IPS-15b (cell line): ENCODE data around the gene CCDC186.
"Not testable (repeated sequence)": the region's sequence is repeated elsewhere in the genome, so short reads cannot be mapped to it uniquely, and the experiment has no call there.

Source experiments
- H3K27me3 ChIP-seq: one replicate; pipeline ENCODE4 v1.6.1; 2013; ENCODE audit warnings: low read length; ENCODE audit not compliant: control insufficient read depth, insufficient read depth
- H3K36me3 ChIP-seq: one replicate; pipeline ENCODE4 v1.6.1; 2013; ENCODE audit warnings: low read length; ENCODE audit not compliant: control insufficient read depth, insufficient read depth
- H3K4me1 ChIP-seq: one replicate; pipeline ENCODE4 v1.6.1; 2013; ENCODE audit warnings: mild to moderate bottlenecking, low read length; ENCODE audit not compliant: control insufficient read depth, insufficient read depth
- H3K4me3 ChIP-seq: one replicate; pipeline ENCODE4 v1.5.1; 2013; ENCODE audit warnings: low read depth, low read length
- H3K9ac ChIP-seq: one replicate; pipeline ENCODE4 v1.6.1; 2013; ENCODE audit warnings: low read depth, mild to moderate bottlenecking, low read length
- H3K9me3 ChIP-seq: one replicate; pipeline ENCODE4 v1.6.1; 2013; ENCODE audit warnings: mild to moderate bottlenecking, low read length; ENCODE audit not compliant: control insufficient read depth, insufficient read depth

Gene CCDC186

DNA sequence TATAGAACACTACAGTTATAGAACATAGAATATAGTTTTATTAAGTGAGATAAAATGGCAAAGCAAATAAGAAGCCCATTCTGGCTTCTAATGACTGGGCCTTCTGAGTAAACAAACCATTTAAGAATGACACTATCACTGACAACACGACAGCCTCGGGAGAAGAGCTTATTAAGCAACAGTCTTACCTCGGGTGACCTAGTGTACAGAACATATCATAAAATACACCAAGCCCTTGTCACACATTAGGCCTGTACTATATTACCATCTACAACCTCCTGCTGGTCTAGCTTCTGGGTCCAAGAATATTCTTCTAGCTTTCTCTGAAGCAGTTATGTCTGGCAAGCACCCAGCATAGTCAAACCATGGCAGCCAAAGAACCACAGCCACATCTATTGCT lies 32.0 kb downstream of the CCDC186 start:
- peaks cover under 1% of the 10 kb centered on the region for H3K36me3 ChIP-seq

DNA sequence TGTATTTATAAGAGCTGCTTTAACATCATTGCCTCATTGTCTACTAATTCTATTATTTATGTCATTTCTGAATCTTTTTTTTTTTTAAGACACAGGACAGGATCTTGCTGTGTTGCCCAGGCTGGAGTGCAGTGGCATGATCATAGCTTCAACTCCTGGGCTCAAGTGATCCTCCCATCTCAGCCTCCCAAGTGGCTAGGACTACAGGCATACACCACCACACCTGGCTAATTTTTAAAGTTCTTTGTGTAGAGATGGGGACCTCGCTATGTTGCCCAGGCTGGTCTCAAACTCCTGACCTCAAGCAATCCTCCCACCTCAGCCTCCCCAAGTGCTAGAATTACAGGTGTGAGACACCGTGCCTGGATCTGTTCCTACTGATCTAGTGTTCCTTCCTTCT lies 33.2 kb downstream of the CCDC186 start:
- H3K36me3 ChIP-seq, H3K4me3 ChIP-seq: not testable (repeated sequence)

More for the DNA sequence above, 32.0 kb downstream of the CCDC186 start:
- H3K27me3 ChIP-seq: no peaks in the 10 kb centered on the region
- no peak overlapping the region for H3K9ac ChIP-seq
- no peaks in the 10 kb centered on the region for H3K4me1 ChIP-seq
- H3K9me3 ChIP-seq: no peaks in the 10 kb centered on the region
- H3K4me3 ChIP-seq: no peak overlapping the region

DNA sequence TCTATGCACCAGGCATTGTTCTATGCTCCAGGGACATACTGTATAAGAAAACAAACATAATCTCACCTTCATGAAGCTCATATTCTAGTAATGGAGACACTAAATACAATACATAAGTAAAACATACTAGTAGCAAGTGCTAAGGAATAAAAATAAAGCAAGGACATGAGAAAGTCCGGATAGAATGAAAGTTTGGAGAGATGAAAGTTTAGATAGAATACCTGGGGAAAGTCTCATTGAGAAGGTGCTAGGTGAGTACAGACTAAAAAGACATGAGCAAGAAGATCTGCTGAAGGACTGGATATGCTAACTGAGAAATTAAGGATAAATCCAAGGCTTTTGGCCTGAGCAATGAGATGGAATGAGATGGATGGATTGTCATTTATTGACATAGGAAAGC lies 34.0 kb downstream of the CCDC186 start:
- Histone ChIP-seq H3K9me3 (no peaks in the 10 kb centered on the region), H3K36me3 (peaks cover 4% of the 10 kb centered on the region), H3K4me1 (no peaks in the 10 kb centered on the region), H3K4me3 (no peak overlapping the region), H3K9ac (no peak overlapping the region), H3K27me3 (no peaks in the 10 kb centered on the region)

More for the DNA sequence above, 33.2 kb downstream of the CCDC186 start:
- H3K27me3 ChIP-seq, H3K9ac ChIP-seq, H3K9me3 ChIP-seq, H3K4me1 ChIP-seq: not testable (repeated sequence)

DNA sequence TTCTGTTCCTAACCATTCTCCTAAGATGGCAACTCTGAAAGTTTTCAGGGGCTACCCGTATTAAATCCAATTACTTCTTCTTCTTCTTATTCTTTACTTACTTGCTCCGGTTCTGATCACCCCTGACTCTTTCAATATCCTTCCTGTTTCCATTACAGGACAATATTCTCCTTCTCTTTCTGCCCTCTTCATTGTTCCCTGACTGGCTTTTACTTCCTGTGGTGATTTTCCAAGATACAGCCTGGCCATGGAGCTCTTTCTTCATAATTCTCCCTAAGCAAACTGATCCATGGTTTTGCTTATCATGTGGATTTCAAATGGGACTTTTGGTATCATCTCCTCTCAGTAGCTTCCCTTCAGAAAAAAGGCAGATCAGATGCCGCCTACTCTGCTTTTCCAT lies 35.4 kb downstream of the CCDC186 start:
- Histone ChIP-seq H3K27me3 (no peaks in the 10 kb centered on the region), H3K9me3 (no peaks in the 10 kb centered on the region), H3K4me3 (no peak overlapping the region), H3K36me3 (peaks cover 4% of the 10 kb centered on the region), H3K9ac (no peak overlapping the region), H3K4me1 (no peaks in the 10 kb centered on the region)

DNA sequence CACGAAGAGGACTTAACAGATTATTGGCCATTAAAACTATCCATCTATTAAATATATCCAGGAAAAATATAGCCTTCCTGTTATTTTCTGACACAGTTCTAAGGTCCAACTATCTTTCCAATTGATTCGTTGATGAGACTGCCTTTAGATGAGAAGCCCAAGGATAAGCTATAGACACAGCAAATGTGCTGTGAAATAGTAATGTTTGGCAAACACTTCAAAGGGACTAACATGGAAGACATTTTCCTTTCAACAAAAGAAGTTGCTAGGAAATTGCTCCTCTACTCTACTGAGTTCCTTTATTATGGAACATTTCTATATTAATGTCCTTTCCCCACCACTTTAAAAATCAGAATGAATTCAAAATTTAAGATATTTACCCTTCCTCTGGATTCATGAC lies 38.5 kb downstream of the CCDC186 start:
- Histone ChIP-seq H3K27me3 (no peaks in the 10 kb centered on the region), H3K4me1 (no peaks in the 10 kb centered on the region), H3K9ac (no peak overlapping the region), H3K36me3 (peaks cover 6% of the 10 kb centered on the region), H3K9me3 (no peaks in the 10 kb centered on the region), H3K4me3 (no peak overlapping the region)

DNA sequence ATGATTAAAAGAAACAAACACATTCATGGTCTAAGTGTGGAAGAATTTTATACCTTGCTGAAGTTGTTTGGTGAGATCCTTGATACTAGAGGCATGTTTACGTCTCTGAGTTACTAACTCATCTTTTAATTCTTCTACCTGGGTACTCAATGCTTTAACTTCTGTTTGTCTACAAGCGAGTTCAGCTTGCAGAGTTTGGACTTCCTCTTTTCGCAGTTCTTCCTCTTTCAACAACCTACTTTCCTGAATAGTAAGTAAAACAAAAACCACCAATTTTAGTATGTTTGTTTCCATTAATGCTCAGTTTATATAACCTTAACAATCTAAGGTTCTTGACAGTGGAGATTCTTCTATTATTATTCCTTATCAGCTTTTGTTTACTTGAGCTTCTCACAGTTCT lies 42.9 kb downstream of the CCDC186 start:
- Histone ChIP-seq H3K9ac (no peak overlapping the region), H3K4me1 (no peaks in the 10 kb centered on the region), H3K27me3 (no peaks in the 10 kb centered on the region), H3K36me3 (peaks cover 2% of the 10 kb centered on the region), H3K9me3 (no peaks in the 10 kb centered on the region), H3K4me3 (no peak overlapping the region)

DNA sequence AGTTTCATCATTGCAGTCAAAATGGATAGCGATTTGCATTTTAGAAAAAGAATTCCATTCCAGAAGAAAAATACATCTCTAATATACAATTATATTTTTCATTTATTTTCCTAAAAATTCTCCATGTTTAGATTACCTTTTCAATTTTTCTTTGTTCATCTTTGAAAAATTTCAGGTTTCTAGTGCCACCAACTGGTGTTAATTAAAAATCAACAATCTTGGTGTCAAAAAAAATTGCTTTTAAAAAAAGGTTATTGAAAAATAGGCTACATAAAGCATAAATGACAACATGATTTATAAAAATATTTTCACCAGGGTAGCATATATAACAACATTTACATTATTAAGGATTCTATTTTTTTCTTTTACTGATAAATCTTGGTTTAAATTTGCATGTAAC lies 53.0 kb downstream of the CCDC186 start:
- Histone ChIP-seq H3K4me1 (no peaks in the 10 kb centered on the region), H3K9me3 (no peaks in the 10 kb centered on the region), H3K27me3 (no peaks in the 10 kb centered on the region), H3K36me3 (no peaks in the 10 kb centered on the region), H3K4me3 (no peak overlapping the region), H3K9ac (no peak overlapping the region)

DNA sequence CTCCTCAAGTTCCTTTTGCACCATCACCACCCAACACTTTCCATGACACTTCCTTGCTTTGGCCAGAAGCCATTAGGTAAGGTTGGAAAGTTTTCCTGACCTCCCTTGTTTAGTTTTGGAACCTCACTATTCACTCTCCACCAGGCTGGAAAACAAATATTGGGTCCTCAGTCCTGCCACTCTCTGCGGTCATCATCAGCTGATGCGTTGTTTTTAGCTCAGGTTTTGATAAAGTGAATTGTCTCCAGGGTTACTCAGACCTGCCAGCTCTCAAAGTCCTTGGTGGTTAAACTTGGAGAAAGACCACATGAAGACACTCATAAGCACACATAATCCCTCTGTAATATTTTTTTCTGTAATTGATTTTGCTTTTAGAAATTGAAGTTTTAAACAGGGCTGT lies 55.5 kb downstream of the CCDC186 start:
- Histone ChIP-seq H3K9ac (no peak overlapping the region), H3K4me1 (no peaks in the 10 kb centered on the region), H3K4me3 (no peak overlapping the region), H3K9me3 (no peaks in the 10 kb centered on the region), H3K27me3 (no peaks in the 10 kb centered on the region), H3K36me3 (no peaks in the 10 kb centered on the region)

DNA sequence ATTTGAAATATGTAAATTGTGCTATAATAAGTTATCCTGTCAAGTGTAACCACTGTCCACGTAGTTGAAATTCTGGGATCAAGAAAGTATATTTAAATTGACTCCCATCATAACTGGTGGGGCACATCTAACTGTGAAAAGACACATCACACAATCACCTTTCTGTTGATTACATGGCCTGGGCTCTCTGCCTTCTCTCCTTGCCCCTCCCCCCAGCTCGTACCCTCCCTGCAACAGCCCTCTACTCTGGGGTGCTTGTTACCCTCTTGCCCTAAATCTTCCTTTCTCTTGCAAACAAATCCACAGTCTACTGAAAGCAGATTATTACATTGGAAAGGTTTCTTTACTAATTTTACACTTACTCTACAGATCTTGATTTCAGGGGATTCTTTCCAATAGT lies 56.3 kb downstream of the CCDC186 start:
- H3K9ac ChIP-seq: no peak overlapping the region
- no peaks in the 10 kb centered on the region for H3K4me1 ChIP-seq
- no peaks in the 10 kb centered on the region for H3K9me3 ChIP-seq
- no peaks in the 10 kb centered on the region for H3K27me3 ChIP-seq
- H3K36me3 ChIP-seq: no peaks in the 10 kb centered on the region
- no peak overlapping the region for H3K4me3 ChIP-seq

DNA sequence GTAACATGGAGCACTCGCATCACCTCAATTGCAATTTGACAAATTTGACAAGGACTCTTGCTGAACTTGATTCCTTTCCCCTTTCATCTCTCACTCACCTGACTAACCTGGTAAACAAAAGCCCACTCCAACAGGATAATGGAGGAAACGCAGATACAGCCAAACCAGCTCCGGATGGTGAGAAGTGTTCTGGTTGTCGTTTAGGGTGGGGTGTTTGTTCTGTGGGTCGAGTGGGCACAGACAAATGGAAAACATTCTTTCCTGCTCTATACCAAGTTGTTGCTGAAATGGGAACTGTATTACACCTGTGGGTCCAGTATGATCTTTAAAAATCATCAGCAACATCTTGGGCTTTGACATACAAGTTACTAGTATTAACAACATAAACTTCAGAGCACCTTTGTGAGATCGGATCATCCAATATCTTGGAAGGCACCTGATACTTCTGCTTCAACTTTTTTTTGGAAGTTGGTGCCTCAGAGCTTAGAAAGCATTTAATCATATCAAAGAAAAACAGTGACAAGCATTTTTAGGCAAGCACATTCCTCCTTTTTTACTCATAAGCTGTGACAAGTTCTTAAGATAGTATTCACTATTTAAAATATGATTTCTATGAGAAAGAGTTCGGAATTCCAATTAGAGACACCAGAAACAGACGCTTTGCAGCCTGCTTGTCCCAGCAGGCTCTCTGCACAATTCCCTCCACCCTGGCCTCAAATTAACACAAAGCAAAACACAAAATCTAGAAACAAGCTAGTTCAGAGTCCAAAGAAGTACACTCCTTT lies 58.1 kb downstream of the CCDC186 start:
- Histone ChIP-seq H3K9me3 (no peaks in the 10 kb centered on the region), H3K27me3 (no peaks in the 10 kb centered on the region), H3K4me3 (no peak overlapping the region), H3K36me3 (no peaks in the 10 kb centered on the region), H3K9ac (no peak overlapping the region), H3K4me1 (no peaks in the 10 kb centered on the region)

DNA sequence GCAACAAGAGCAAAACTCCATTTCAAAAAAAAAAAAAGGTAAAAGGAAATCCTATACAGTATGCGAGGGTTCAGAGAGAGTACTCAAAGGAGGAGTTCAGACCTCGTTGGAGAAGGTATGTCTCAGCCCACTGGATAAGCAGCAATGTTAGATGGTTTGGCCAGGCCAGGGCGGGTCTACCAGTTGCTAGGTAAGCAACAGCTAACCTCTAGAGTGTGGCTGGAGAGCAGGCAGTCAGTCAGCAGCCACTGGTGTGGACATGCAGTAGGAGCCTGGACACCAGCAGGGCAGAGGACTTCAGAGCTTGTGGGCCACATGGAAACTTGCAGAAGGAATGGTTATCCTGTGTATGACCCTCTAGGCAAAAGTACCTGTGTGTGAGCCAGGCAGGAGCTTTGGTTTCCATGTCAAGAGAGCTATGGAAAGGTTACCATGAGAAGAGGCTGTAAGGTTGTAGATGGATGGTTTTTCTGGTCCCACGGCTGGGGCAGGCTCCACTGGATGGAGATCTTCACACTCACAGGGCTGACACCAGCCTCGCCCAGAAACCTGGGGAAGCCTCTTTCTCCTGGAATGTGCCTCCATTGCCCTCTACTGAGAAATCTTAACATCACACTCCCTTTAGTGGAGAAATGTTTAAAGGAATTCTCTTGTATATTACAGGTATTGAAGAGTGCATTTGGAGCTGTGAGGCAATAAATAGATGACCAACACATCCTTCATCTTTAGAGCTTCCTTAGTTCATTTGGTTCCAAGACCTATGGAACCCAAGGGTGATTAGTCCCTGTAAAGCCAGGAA lies 63.6 kb downstream of the CCDC186 start:
- H3K27me3 ChIP-seq: no peaks in the 10 kb centered on the region
- H3K4me3 ChIP-seq: no peak overlapping the region
- H3K36me3 ChIP-seq: no peaks in the 10 kb centered on the region
- no peaks in the 10 kb centered on the region for H3K4me1 ChIP-seq
- no peaks in the 10 kb centered on the region for H3K9me3 ChIP-seq
- H3K9ac ChIP-seq: no peak overlapping the region

DNA sequence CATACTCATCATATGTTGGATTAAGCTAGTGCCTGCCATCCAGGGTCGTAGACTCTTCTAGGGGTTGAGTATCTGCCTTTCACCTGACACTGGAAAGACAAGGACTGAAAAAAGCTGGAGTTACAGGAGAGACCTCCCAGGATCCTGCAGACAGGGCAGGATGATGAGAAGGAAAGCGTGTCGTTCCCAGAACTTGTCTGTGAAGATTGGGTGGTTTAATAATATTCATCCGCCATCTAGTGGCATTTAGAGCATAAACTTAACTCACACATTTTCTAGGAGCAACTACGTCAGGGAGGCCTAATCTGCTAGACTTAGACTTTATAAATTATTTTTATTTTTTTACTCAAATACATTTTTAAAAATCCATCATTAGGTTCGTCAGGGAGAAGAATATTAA lies 70.7 kb downstream of the CCDC186 start:
- Histone ChIP-seq H3K27me3 (peaks cover 24% of the 10 kb centered on the region), H3K9ac (no peak overlapping the region), H3K9me3 (no peaks in the 10 kb centered on the region), H3K4me3 (no peak overlapping the region), H3K36me3 (no peaks in the 10 kb centered on the region), H3K4me1 (no peaks in the 10 kb centered on the region)
